Liver (tissue), 9 donors: ENCODE data around the gene RNPEPL1. TPM values are rescaled to one million over a fixed set of nuclear protein-coding genes. Genes with fewer than 3 reads are reported as not detected.
A peak's percentile ranks its signal among the peaks of the same experiment; 100 is the strongest.

ENCODE experiments used
- DNase-seq: peaks from one replicate; pipeline ENCODE4 v3.0.0-alpha.2; 2017; ENCODE audit warnings: low spot score
- H3K27ac ChIP-seq, 2 donors: one replicate each; pipeline ENCODE4 v1.7.0; 2013; ENCODE audit warnings: inconsistent platforms in 2 of 2, low read length in 2 of 2, control low read depth in 1 of 2, low read depth in 1 of 2, mild to moderate bottlenecking in 1 of 2
- H3K27me3 ChIP-seq, 4 donors: one replicate each; pipeline versions ENCODE4 v1.6.1 to v1.7.0; 2013; ENCODE audit warnings: low read length in 3 of 4, inconsistent platforms in 1 of 4, mild to moderate bottlenecking in 1 of 4, moderate library complexity in 1 of 4; ENCODE audit not compliant: control insufficient read depth in 4 of 4, insufficient read depth in 4 of 4
- H3K36me3 ChIP-seq, 4 donors: one replicate each; pipeline versions ENCODE4 v1.6.1 to v1.7.0; 2013; ENCODE audit warnings: low read length in 3 of 4, mild to moderate bottlenecking in 3 of 4, low read depth in 1 of 4, moderate library complexity in 1 of 4; ENCODE audit not compliant: control insufficient read depth in 4 of 4, insufficient read depth in 3 of 4
- H3K4me1 ChIP-seq, 4 donors: one replicate each; pipeline versions ENCODE4 v1.6.1 to v1.7.0; 2013; ENCODE audit warnings: low read length in 3 of 4, mild to moderate bottlenecking in 3 of 4, moderate library complexity in 1 of 4; ENCODE audit not compliant: control insufficient read depth in 4 of 4, insufficient read depth in 4 of 4
- H3K4me3 ChIP-seq, 3 donors: one replicate each; pipeline versions ENCODE4 v1.6.1 to v1.7.0; 2013; ENCODE audit warnings: low read length in 3 of 3, control low read depth in 1 of 3, low read depth in 1 of 3, mild to moderate bottlenecking in 1 of 3
- H3K9ac ChIP-seq, 2 donors: one replicate each; pipeline ENCODE4 v1.7.0; 2013; ENCODE audit warnings: low read length in 2 of 2, mild to moderate bottlenecking in 2 of 2, moderate library complexity in 2 of 2, control low read depth in 1 of 2, low read depth in 1 of 2
- H3K9me3 ChIP-seq, 4 donors: one replicate each; pipeline versions ENCODE4 v1.6.1 to v1.7.0; 2013; ENCODE audit warnings: low read length in 3 of 4; ENCODE audit not compliant: control insufficient read depth in 4 of 4
- ATF3 ChIP-seq: IDR thresholded peaks from 2 replicates; pipeline ENCODE4 v1.6.1; 2016; ENCODE audit warnings: antibody characterized with exemption
- CTCF ChIP-seq: fragments of 150-350 bp; IDR thresholded peaks from 2 replicates; pipeline ENCODE4 v1.5.1; 2017; ENCODE audit warnings: improper control_type of control experiment, low read depth, low read length; ENCODE audit not compliant: missing input control
- EGR1 ChIP-seq, 2 donors: IDR thresholded peaks; 2 replicates each; pipeline ENCODE4 v1.6.1; 2016 to 2018; ENCODE audit warnings: antibody characterized with exemption in 2 of 2, low read depth in 2 of 2
- FOXA1 ChIP-seq: IDR thresholded peaks from 2 replicates; pipeline ENCODE4 v1.6.1; 2016; ENCODE audit warnings: antibody characterized with exemption
- FOXA2 ChIP-seq: IDR thresholded peaks from 2 replicates; pipeline ENCODE4 v1.6.1; 2016; ENCODE audit warnings: antibody characterized with exemption
- GABPA ChIP-seq, 2 donors: IDR thresholded peaks in 1 of 2; conservative IDR thresholded peaks in 1 of 2; 2 replicates each; pipeline ENCODE4 v1.6.1; 2016; ENCODE audit warnings: antibody characterized with exemption in 2 of 2, mild to moderate bottlenecking in 1 of 2, moderate library complexity in 1 of 2
- HNF4A ChIP-seq, 2 donors: conservative IDR thresholded peaks; 2 replicates each; pipeline ENCODE4 v1.6.1; 2016; ENCODE audit warnings: antibody characterized with exemption in 2 of 2, mild to moderate bottlenecking in 2 of 2
- HNF4G ChIP-seq: IDR thresholded peaks from 2 replicates; pipeline ENCODE4 v1.6.1; 2016; ENCODE audit warnings: antibody characterized with exemption
- JUND ChIP-seq, 2 donors: IDR thresholded peaks; 2 replicates each; pipeline ENCODE4 v1.6.1; 2016; ENCODE audit warnings: antibody characterized with exemption in 2 of 2
- MAX ChIP-seq: IDR thresholded peaks from 2 replicates; pipeline ENCODE4 v1.6.1; 2016; ENCODE audit warnings: antibody characterized with exemption
- NR2F2 ChIP-seq: IDR thresholded peaks from 2 replicates; pipeline ENCODE4 v1.6.1; 2016; ENCODE audit warnings: antibody characterized with exemption
- RAD21 ChIP-seq, 2 donors: IDR thresholded peaks; 2 replicates each; pipeline ENCODE4 v1.6.1; 2016; ENCODE audit warnings: antibody characterized with exemption in 2 of 2, mild to moderate bottlenecking in 2 of 2
- REST ChIP-seq: IDR thresholded peaks from 2 replicates; pipeline ENCODE4 v1.6.1; 2016; ENCODE audit warnings: antibody characterized with exemption, mild to moderate bottlenecking
- RXRA ChIP-seq, 2 donors: IDR thresholded peaks; 2 replicates each; pipeline ENCODE4 v1.6.1; 2017 to 2018; ENCODE audit warnings: antibody characterized with exemption in 2 of 2, mild to moderate bottlenecking in 1 of 2
- SP1 ChIP-seq: IDR thresholded peaks from 2 replicates; pipeline ENCODE4 v1.6.1; 2018; ENCODE audit warnings: antibody characterized with exemption, mild to moderate bottlenecking
- TAF1 ChIP-seq: conservative IDR thresholded peaks from 2 replicates; pipeline ENCODE4 v1.6.1; 2016; ENCODE audit warnings: antibody characterized with exemption, mild to moderate bottlenecking
- YY1 ChIP-seq: IDR thresholded peaks from 2 replicates; pipeline ENCODE4 v1.6.1; 2016; ENCODE audit warnings: antibody characterized with exemption, mild to moderate bottlenecking
- ZBTB33 ChIP-seq: IDR thresholded peaks from 2 replicates; pipeline ENCODE4 v1.6.1; 2016; ENCODE audit warnings: antibody characterized with exemption
- WGBS: extraction: QIAGEN DNeasy Blood & Tissue Kit; methylation state at CpG from one replicate; pipeline ENCODE4 v1.1.7; 2013; 5-methylcytosine and 5-hydroxymethylcytosine counted together
- polyA plus RNA-seq, 2 donors: library from polyadenylated mRNA; stranded (reverse) in 1 of 2; unstranded in 1 of 2; fragments of 200-250 nt in 1 of 2; fragments of >200 nt in 1 of 2; fragmentation: Nextera tagmentation in 1 of 2; extraction: Ambion mirVana in 1 of 2; gene quantifications; one replicate each; pipeline versions ENCODE4 v1.2.1 to v1.2.3, GENCODE V29; 2013 to 2015
- total RNA-seq, 2 donors: library from RNA; depleted of rRNA; stranded (reverse); fragments of >200 nt; gene quantifications; one replicate each; pipeline ENCODE4 v1.2.3, GENCODE V29; 2014
- donor health status: healthy.
- donor health status: healthy.
- donor health status: healthy.
- donor health status: healthy.
- donor health status: healthy.

RNPEPL1 gene
- total RNA-seq: 10 to 100 TPM; 26.1 to 32.8 TPM
- polyA plus RNA-seq: 10 to 100 TPM; 24.8 to 43.9 TPM

- H3K4me1 ChIP-seq: peaks cover 24 to 42% (median 35%) of the 10 kb centered on the region in 4 donors
- H3K9ac ChIP-seq: peak within 1 kb of the TSS; percentile 50 to 55
- H3K36me3 ChIP-seq: peaks cover 0 to 6% (median 0%) of the 10 kb centered on the region in 4 donors
- under 1% methylated on average over 106 of the region's 106 CpGs for WGBS
- DNase-seq: peak; percentile 59
- peak; percentile 6 for TF ChIP-seq CTCF
- TF ChIP-seq SP1: no peak
- H3K9me3 ChIP-seq: no peaks in the 10 kb centered on the region
- no peaks in the 10 kb centered on the region for H3K27me3 ChIP-seq
- H3K4me3 ChIP-seq: peak within 1 kb of the TSS; percentile 73 to 82 (median 77)
- H3K27ac ChIP-seq: peak within 1 kb of the TSS; percentile 70 to 82
Measured at GRCh38 chr2:240567872-240568677, at the start of gene RNPEPL1. RNPEPL1 (plus strand) TSS chr2:240568484; CDS start chr2:240568587, 103 bp downstream.

GRCh38 chr2:240518981-240519380, 49.3 kb upstream of the RNPEPL1 start:
- H3K9ac ChIP-seq: no peak overlapping the region
- no peaks in the 10 kb centered on the region for H3K27me3 ChIP-seq
- peaks cover 0 to 2% (median 0%) of the 10 kb centered on the region in 4 donors for H3K4me1 ChIP-seq
- no peak overlapping the region for H3K27ac ChIP-seq
- TF ChIP-seq FOXA1 (no peak), HNF4G (no peak), SP1 (no peak), TAF1 (no peak), RAD21 (IDR thresholded peaks at IDR 0.05) (no peak), YY1 (no peak), JUND (IDR thresholded peaks at IDR 0.05) (no peak), REST (no peak), RXRA (IDR thresholded peaks at IDR 0.05) (no peak)
- no peak for DNase-seq
- no peak overlapping the region for H3K4me3 ChIP-seq
- no peaks in the 10 kb centered on the region for H3K9me3 ChIP-seq
- 93% methylated on average over 5 of the region's 5 CpGs for WGBS
- peaks cover 0 to 13% (median 3%) of the 10 kb centered on the region in 4 donors for H3K36me3 ChIP-seq

- Histone ChIP-seq H3K27ac (no peak overlapping the region), H3K36me3 (peaks cover 0 to 16% (median 3%) of the 10 kb centered on the region in 4 donors), H3K9me3 (no peaks in the 10 kb centered on the region), H3K4me1 (peaks cover 0 to 2% (median 0%) of the 10 kb centered on the region in 4 donors), H3K27me3 (no peaks in the 10 kb centered on the region), H3K9ac (no peak overlapping the region), H3K4me3 (no peak overlapping the region)
- WGBS: 71% methylated on average over 25 of the region's 25 CpGs
- no peak for DNase-seq
- TF ChIP-seq ZBTB33: no peak
- no peak for TF ChIP-seq SP1
- no peak for TF ChIP-seq GABPA (IDR thresholded peaks at IDR 0.05 in 1 of 2, conservative IDR thresholded peaks at IDR 0.05 in 1 of 2)
- TF ChIP-seq ATF3: no peak
- no peak for TF ChIP-seq HNF4A (conservative IDR thresholded peaks at IDR 0.05)
- no peak for TF ChIP-seq TAF1
- TF ChIP-seq EGR1 (IDR thresholded peaks at IDR 0.05; ENCODE audit: low read depth in 2 of 2): no peak
- no peak for TF ChIP-seq RAD21 (IDR thresholded peaks at IDR 0.05)
- TF ChIP-seq FOXA2: no peak
- TF ChIP-seq FOXA1: no peak
- TF ChIP-seq HNF4G: no peak
- no peak for TF ChIP-seq YY1
- TF ChIP-seq NR2F2: no peak
- no peak for TF ChIP-seq RXRA (IDR thresholded peaks at IDR 0.05)
- TF ChIP-seq JUND (IDR thresholded peaks at IDR 0.05): no peak
- no peak for TF ChIP-seq MAX
Measured at GRCh38 chr2:240519396-240520129, 48.7 kb upstream of the RNPEPL1 start.
